ENCODE results near the gene SLC8A1.

Gene SLC8A1

DNA sequence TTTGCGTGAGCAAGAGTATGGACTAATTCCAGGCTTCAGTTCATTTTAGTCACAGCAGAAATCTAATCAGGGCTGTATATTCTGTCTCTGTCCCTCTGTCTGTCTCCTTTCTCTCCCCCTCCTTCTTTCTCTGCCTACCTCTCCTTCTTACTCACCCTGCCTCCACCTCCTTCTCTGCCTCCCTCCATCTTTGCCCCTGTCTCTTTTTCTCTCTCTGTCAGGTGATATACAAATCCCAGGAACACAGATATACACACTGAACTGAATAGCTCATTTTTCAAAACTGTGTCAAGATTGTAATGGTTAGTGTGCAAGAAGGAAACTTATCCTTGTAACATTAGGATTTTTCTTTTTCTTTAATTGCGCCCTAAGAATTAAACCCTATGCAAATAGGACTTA is 32.5 kb downstream of the SLC8A1 start:
- DNase-seq, result no peak

DNA sequence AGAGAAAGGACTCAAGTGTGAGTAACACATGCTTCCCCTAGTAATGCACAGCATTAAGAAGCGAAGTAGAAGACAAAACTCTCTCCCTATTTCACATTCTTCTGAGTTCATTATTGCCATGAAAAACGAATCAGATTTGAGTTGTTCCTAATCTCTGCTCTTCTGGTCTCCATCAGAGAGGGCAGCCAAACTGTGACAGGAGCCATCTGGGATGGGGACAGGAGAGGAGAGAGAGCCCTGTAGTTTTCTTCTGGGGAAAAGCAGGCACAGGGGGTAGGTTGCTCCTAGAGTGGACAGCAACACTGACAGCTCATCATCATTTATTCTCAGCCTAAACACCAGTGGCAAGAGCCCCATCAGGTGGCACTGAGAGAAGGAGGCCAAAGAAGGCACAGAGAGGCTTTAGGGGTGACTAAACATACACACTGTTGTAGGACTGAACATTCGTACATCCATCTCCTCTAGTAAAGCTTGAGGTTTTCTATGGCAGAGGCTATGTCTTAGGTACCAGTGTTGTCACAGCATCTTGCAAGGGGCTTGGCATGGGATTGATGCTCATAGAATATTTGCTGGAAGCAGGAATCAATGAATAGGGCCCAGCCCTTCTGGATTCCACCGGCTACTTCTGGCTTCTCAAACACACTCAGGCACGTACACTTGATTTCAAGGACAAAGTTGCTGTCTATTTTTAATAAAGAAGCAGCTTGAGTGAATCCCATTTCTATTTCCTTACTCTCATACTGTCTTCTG is 33.1 kb downstream of the SLC8A1 start:
- DNase-seq, result no peak

DNA sequence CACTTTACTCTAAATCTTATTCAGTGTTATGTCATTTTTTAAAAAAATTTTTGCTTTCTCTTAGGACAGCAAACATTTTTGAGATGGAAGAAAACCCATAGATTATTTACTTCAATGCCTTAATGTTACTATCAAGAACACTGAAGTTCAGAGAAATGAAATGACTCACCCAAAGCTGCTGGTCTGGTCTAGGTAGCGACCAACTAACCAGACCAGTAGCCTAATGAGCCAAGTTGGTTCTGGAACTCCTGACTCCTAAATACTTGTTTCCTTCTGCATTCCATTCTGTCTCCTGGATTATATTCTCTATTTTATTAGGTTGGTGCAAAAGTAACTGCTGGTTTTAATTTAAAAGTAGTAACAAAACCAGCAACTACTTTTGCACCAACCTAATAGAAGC is 35.4 kb downstream of the SLC8A1 start:
- DNase-seq, result no peak

DNA sequence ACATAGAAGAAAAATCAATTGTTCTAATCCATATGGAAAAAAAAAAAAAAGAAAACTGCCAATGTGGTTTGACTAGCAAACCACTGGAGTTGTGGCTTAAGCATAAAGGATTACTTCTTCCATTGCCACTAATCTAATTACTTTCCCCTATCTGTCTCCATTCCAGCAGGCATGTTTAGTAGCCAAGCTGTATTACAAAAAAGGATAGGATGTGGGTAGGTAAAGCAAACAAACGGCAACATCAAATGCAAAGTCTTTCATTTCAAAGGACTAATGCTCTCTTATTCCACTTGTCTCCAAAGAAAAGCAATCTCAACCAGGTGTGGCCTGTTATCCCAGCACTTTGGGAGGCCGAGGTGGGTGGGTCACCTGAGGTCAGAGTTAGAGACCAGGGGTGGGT is 36.5 kb downstream of the SLC8A1 start:
- DNase-seq, result no peak

DNA sequence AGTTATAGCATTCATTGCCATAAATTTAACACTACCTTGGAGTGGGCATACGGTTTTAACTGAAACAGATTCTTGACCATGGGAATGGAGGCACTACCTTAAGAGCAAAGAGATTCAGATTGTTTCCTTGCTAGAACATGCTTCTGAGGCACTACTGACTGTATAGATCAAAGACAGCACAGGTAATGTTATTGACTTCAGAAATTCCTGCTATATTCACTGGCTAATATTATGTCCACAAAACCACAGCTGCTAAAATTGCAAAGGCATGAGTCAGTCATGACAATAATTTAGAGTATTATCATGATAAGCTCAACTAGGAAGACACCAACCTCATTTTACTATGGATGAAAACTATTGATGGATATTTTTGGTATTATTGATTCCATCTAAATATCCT is 39.4 kb downstream of the SLC8A1 start:
- DNase-seq, result no peak

DNA sequence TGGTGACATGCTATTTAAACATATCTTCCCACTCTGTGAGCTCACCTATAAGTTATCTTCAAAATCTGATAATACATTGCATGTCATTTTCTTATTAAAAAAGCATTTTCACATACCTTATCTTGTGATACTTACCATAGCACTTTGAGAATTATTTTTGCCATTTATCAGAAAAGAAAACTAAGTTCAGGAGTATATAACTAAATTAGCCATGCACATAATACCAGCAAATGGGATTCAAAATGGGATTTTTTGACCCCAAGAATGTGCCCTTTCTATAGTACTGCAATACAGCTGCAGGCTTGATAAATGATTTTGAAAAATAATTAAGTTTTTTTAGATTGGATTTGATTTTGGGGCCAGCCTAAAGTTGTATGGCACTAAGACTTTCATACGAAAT is 41.2 kb downstream of the SLC8A1 start:
- DNase-seq, result no peak

DNA sequence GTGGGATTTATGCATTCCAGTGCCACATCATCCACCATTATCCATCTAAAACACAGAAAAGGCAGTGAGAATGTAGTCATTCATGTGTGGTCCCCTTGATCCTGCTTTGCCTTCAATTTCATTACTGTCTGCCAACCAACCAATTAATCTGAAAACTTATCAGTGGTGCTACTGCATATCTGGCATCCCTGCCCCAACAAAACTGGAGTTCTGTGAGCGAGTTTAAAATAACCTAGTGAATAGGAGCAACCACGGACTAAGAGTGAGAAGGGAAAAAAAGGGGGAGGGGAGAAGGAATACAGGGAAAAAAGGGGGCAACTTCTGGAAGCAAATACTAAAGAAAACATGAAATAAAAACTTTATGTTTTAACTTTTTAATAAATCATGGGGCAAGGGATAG is 42.2 kb downstream of the SLC8A1 start:
- no peak for DNase-seq

DNA sequence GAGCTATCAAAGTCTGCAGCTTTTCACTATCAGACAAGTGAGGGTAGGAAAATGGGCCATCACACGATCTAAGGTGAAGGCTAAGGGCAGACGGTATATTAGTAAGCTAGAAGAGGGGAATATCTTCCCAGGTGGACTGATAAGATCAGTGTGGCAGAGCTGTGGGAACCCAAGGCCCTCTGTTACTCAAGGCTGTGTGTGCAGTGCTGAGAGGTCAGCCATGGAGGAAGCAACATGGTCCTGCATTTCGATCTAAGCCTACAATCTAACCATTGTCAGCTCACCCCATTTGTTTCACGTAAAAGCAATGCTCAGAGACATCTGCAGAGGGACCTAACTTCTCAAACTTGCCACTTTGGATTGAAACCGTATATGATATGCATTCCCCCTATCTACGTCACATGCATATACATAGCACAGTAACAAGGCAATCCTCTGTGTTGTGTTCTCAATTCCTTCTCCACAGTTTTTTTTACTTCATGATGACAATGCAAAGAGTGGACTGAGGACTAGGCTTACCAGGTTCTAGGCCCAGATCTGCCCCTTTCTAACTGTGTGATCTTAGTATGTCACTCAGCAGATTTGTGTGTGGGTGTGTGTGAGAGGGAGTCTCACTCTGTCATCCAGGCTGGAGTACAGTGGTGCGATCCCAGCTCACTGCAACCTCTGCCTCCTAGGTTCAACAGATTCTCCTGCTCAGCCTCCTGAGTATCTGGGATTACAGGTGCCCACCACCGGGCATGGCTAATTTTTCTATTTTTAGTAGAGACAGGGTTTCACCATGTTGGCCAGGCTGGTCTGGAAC is 45.2 kb downstream of the SLC8A1 start:
- DNase-seq, result no peak

DNA sequence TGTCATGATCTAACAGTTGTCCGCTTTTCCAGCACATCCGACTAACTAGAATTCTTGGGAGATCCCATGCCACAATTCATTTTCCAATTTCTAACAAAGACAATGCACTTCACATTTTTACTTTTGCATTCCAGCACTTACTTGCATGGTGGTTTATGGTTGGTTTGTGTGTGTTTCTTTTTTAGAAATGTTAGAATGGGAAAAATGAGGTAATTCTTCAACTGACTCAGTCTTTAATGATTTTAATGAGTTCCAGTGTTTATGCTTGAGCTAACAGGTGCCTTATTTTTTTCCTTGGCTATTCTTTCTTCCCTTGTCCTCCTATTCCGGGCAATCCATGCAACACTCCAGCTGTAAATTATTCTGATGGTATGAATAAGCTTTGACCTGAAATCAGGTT is 46.4 kb downstream of the SLC8A1 start:
- no peak for DNase-seq

DNA sequence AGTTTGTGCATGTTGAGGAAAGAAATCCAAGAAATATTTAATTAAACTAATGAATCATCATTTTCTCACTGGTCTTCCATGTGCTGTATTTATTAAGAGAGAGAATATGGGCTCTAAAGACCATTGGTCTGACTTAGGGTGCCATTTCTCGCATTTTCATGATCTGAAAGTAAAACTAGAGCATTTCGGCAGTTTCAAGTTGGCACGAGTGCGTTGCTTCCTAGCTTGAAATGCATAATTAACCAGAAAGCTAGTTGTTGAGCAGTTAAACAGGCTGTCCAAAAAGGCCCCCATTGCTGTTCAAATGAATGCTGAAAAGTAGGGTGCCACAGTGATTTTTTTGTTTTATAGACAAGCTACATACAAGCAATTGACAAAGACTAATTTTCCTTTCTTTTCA is 47.4 kb downstream of the SLC8A1 start:
- DNase-seq, result no peak

DNA sequence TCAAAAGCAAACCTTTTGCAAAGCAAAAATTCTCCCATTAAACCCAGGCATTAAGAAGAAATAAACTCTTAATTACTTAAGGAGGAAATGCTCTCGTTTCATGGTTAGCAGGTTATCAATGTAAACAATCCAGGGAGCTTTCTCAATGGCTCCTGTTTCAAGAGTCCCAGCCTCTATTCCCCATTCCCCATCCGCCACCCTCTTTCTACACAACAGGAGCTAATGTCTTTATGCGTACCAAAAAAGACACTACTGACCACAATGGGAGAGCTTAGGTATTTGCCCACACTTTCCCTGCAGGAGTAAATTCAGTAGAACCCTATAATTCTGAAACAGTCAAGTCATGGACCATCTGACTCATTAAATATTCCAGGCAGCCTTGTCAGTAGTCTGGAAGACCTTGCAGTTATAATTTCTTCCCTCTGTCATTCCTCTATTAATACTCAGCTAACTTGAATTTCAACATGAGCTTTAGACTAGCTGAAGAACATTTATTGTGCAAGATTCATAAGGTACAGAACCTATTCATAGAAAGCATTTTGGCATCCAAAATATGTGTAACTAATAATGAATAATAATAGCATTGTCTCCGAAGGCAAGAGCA is 48.6 kb downstream of the SLC8A1 start:
- no peak for DNase-seq

DNA sequence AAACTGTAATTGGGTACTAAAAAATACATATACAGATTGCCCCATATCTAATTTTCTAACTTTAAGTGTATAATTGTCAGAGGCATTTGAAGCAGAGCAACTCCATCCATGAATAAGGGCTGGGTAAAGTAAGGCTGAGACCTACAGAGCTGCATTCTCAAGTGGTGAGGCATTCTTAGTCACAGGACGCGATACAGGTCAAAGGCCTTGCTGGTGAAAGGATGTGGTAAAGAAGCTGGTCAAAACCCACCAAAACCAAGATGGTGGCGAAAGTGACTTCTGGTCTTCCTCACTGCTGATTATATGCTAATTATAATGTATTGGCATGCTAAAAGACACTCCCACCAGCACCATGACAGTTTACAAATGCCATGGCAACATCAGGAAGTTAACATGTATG is 50.0 kb downstream of the SLC8A1 start:
- no peak for DNase-seq

DNA sequence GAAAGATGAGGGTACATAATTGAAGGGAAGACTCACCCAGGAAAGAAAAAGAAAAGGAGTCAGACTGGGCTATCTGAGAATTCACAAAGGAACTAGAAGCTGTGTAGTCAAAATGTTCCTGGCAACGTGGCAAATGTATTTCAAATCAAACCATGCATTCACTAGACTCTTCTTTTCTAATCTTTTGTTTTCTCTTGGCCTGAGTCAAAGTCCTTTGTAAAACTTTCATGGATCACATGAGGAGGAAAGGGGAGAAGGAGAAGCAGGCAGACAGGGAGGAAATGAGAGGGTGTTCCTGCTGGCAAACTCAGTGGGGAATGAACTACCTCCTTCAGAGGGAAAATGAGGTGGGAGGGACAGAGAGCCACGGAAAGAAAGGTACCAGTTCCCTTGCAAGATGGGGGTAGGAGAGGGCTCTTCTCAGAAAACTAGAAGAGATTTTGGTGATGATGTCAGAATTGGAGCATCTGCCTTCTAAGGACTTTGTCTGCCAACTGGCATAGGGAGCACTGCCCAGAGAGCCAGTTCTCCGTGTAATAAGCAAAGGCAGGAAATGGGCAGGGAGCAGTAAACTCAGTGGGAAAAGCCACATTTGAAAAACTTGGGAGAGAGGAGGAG is 51.4 kb downstream of the SLC8A1 start:
- DNase-seq, result no peak

DNA sequence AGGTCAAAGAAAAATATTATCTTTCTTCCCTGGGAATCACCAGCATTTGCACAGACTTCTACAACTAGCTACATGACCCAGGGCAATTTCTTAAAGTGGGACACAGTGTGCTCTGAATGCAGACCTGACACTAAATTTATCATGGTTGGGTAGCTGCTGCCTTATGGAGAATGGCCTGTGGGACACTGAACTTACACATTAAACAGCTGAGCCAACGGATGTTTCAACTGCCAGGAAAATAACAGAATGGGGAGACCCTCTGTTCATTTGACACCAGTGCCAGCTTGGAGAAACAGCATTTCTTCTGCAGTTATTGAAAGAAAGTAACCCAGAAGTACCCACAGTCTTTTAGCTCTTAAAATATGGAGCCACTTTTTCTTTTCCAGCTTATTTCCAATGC is 54.1 kb downstream of the SLC8A1 start:
- no peak for DNase-seq

DNA sequence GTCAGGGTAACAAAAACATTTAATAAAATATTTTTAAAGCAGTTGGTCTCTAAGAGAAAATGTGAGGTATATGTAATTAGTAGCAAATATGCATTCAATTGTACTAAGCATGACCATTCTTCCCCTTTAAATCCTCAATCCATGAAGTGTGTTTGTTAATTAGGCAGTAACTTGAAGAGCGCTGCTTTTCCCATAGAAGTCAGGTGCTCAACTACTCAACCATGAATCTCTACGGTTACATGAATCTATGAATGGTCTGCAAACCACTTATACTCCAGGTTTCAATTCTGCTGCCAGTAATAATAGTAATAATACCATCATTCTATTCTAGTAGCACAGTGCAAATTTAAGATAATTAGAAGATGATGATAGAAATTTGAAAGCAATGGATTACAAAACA is 55.8 kb downstream of the SLC8A1 start:
- DNase-seq, result no peak

DNA sequence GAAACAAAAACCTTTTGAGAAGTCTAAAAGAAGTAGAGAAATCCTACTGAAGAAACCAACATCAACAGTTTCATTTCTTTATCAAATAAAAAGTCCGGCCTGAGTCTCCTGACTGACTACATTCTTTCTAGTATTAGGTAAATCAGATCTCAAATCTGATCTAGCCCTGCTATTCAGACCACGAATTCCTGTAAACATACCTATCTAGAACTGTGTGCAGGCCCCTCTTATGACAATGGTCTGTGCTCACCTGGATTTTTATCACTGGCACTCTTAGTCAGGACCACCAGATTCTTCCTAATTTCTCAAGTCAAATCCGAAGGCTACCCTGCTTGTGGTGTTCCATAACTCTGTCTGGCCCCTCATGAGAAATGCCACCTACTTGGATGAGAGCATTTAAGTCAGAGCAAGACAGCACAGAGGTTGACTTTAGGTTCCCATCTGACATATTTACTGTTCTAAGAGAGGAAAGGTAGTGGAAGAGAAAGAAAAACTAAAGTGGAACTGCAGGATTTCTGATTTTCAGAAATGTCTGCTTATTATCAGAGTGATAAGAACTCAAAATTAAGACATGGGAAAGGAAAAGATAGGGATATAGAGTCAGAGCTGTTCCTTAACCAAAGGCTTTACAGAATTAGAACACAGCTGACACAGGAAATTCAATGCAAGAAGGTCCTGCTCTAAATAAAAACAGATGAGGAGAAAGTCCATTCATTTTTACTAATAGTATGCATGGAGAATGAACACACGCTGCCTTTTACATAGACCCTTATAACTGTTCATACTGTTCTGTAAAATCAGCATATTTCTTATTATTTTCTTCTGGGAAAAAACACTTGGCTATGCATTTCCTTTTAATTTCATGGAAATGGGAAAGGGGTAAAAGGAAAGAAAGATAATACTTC is 56.5 kb downstream of the SLC8A1 start:
- DNase-seq, result no peak

DNA sequence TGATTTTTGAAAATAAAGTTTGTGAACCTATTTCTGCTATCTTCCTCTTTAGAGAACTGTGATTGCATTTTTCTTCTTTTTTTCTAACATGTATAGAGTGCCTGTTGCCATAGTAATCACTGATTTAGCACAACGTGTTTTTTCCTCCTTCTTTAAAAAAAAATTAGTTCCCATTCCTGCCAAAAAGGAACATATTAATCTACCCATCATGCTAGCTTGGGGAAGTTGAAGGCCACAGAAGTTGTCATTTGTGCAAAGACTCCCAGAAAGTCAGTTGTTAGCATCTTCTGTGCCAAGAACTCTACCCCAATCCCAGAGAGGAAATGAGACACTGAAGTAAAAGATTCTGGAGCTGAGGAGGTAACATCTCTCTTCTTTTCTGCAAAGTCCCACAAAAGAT is 57.3 kb downstream of the SLC8A1 start:
- DNase-seq, result no peak

DNA sequence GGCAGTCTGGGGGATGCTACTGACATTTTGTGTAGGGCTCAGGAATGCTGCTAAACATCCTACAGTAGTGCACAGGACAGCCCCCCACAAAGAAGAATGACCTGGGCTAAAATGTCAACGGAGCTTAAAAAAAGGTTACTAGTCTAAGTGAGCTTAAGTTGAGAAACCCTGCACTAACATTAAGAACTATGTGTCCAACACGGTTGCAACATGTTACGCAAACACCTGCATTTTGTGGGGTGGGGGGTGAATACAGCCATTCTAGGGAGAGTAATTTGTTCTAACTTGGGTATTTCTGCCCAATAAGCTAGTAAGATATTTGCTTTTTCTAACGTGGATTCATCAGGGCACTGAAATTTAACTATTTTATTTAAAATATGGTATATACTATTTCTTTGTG is 57.9 kb downstream of the SLC8A1 start:
- no peak for DNase-seq

DNA sequence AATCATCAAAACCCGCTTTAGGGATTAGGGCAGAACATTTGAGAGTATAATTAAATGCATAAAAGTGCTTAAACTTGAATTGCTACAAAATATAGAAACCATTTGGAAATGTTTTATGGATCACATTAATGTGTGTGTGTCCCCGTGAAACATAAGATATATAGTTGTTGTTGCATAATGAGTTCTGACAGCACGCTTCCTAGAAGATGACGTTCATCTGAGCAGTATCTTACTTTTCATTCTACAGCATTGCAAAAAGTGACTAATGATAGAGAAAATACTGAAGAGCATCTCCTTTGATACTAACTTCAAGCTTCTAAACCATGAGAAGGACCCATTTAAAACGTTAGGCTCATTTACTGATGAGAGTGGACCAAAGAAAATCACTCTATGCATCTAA is 63.7 kb downstream of the SLC8A1 start:
- DNase-seq, result no peak

DNA sequence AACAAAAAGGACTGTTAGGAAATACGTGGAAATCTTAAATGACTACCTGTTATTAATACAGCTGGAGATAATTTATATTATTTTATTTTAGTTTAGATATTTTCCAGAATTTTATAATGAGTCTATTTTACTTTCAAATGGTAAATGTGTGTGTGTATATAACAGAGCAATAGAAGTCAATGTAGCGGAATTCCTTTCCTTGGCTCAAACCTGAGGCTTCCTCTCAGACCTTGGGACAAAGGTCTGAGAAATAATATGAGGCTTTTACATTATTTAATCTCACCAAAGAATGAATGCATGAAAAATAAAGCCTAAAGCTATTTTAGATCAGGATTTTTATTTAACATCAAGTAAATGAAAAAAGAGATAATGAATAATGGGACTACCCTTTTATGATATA is 65.7 kb downstream of the SLC8A1 start:
- DNase-seq, result no peak

DNA sequence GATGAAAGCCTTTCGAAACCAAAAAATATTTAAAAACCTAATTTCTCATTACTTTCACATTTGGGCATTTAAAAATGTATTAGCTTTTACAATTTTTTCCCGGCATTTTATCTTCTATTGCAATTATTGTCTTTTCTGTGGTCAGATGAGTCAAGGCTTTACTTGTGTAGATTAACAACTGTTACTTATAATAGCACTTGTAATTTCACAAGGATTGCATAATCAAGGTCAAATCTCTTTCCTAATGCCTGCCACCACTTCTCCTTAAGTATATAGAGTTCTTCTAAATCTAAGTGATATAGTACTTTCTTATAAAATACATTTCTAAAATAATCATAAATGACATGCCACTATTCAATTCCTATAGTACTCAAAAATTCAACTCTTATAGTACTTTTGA is 67.2 kb downstream of the SLC8A1 start:
- DNase-seq, result no peak

DNA sequence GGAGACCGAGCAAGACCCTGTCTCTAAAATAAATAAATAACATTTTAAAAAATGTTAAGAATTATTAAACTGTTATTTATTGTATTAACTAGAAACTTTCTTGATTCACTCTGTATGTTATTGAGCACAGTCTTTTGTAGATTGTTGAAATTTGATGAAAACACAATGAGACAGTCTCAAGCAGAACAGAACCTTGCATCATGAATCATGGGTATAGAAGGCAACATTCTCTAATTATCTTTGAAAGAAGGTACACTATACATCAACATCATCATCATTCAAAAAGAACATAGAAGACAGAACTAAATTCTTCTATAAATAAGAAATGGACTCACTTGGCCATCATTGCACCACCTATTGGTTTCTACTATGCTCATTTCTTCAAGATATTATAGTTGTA is 67.7 kb downstream of the SLC8A1 start:
- DNase-seq, result no peak

DNA sequence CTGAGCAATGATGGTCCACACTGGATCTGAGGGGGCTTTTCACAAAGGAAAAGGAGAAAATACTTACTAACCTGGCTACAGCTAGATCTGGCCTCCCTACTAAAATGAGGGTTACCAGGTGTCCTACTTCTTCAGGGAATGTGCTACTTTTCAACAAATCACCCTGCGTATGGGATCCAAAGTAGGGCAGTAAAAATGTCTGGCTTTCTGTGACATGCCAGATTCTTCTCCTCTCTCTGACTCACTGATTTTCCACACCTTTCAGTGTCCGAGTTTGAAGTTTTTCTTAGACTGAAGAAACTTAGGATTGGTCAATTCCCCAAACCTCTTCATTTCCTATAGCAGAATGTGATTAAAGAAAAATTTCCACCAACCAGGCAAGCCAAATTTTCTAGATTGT is 71.2 kb downstream of the SLC8A1 start:
- DNase-seq, result no peak

Data from CD4-positive, alpha-beta T cell treated with Interferon gamma for 1 hour (primary cell).